Stimulated activated CD4-positive, alpha-beta T cell treated with anti-CD3 and anti-CD28 coated beads, Interleukin-12 subunit alpha, Interleukin-12 subunit beta, amount 100 ng/mL, for 48 hours (primary cell): Measurements from ENCODE around the gene NCOA3.

Experiments
- DNase-seq, 3 donors: peaks; one replicate each; pipeline ENCODE4 v3.0.0-alpha.2; 2020; ENCODE audit warnings: low read depth in 2 of 3, low spot score in 1 of 3

NCOA3 gene

GRCh38 chr20:47629907-47630306 is 128.2 kb downstream of the NCOA3 start:
- no peak for DNase-seq

DNA sequence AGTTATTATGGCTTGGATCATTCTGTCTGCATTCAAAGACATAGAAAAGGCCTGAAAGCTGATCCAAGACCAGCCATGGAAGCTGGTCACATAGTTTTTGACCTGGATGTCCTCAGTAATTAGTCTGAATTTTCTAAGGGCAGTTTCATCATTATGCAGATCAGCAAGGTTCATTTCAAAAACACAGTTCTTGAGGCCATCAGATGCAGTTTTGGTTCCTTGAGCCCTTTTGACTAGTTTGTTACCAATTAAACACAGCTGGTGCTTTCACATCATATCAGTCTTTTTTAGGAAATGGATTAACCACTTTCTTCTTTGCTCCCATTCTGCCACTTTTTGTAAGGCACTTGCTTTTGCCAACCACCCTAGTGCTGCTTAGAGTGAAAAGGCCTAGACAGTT is 129.4 kb downstream of the NCOA3 start:
- no peak for DNase-seq

DNA sequence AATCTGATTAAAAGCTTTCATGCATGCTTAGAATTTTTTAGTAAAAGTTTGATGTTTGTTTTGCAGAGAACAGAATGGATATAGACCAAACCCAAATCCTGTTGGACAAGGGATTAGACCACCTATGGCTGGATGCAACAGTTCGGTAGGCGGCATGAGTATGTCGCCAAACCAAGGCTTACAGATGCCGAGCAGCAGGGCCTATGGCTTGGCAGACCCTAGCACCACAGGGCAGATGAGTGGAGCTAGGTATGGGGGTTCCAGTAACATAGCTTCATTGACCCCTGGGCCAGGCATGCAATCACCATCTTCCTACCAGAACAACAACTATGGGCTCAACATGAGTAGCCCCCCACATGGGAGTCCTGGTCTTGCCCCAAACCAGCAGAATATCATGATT is 133.6 kb downstream of the NCOA3 start:
- DNase-seq, result no peak

DNA sequence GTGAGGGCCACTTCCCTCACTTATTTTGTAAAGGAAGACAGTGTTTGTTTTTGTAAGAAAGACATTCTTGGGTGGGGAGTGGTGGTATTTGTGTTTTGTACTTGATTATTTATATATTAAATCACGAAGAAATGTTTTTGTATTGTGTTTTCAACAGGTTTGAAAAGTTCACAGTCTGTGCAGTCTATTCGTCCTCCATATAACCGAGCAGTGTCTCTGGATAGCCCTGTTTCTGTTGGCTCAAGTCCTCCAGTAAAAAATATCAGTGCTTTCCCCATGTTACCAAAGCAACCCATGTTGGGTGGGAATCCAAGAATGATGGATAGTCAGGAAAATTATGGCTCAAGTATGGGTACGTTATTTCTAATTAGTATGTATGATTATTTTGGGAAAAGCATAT is 137.2 kb downstream of the NCOA3 start:
- DNase-seq, result no peak

DNA sequence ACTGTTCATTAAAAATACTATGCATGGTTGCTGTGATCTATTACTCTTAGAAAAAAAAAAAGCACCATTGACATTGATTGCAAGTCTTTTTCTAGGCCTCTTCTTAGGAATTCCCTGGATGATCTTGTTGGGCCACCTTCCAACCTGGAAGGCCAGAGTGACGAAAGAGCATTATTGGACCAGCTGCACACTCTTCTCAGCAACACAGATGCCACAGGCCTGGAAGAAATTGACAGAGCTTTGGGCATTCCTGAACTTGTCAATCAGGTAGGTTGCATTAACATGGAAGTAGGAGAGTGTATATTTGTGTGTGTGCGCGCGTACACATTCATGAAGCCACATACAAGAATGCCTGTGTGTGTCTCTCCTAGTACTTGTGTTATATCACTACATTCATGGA is 140.4 kb downstream of the NCOA3 start:
- DNase-seq, result no peak

GRCh38 chr20:47642624-47643023 is 140.9 kb downstream of the NCOA3 start:
- no peak for DNase-seq

GRCh38 chr20:47645632-47646031 is 143.9 kb downstream of the NCOA3 start:
- DNase-seq, result no peak

DNA sequence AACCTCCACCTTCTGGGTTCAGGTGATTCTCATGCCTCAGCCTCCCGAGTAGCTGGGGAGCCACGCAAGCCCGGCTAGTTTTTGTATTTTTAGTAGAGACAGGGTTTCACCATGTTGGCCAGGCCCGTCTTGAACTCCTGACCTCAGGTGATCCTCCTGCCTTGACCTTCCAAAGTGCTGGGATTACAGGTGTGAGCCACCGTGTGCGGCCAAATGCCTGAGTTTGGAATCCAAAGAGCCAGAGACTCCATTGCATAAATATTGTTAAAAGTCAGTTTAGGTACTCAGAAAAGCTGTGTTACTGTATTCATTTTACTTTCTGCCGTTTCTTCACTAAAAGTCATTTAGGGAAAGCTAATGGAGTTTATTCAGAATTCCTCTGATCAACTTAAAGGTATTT is 146.3 kb downstream of the NCOA3 start:
- DNase-seq, result no peak

GRCh38 chr20:47648943-47649342 is 147.3 kb downstream of the NCOA3 start:
- no peak for DNase-seq

- DNase-seq, result no peak
These were observed 150.6 kb downstream of the NCOA3 start for GRCh38 chr20:47652301-47652700.

GRCh38 chr20:47652794-47653193 is 151.1 kb downstream of the NCOA3 start:
- no peak for DNase-seq

DNA sequence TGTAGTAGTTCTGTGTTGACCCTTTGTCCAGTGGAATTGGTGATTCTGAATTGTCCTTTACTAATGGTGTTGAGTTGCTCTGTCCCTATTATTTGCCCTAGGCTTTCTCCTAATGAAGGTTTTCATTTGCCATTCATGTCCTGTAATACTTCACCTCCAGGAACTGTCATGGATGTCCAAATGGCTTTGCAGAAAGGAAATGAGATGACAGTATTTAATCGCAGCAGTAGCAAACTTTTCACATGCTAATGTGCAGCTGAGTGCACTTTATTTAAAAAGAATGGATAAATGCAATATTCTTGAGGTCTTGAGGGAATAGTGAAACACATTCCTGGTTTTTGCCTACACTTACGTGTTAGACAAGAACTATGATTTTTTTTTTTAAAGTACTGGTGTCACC is 152.2 kb downstream of the NCOA3 start:
- DNase-seq, result no peak

GRCh38 chr20:47654370-47654769 is 152.7 kb downstream of the NCOA3 start:
- no peak for DNase-seq

DNA sequence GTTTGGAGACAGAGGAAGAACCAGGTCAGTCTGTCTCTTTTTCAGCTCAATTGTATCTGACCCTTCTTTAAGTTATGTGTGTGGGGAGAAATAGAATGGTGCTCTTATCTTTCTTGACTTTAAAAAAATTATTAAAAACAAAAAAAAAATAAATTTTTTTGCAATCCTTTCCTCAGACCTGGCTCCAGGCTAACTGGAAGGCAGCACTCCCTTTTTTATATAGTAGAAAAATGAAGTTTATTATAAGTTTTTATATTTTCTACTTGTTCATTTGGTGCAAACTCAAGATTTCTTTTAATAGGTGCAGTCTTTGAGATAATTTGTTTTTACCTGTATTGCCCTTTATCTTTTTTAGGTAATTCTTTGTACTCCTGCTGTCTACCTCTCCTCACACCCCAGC is 153.9 kb downstream of the NCOA3 start:
- DNase-seq, result no peak

GRCh38 chr20:47656318-47656717 is 154.6 kb downstream of the NCOA3 start:
- DNase-seq, result no peak

- no peak for DNase-seq
These were observed 158.4 kb downstream of the NCOA3 start for GRCh38 chr20:47659904-47660601.

DNA sequence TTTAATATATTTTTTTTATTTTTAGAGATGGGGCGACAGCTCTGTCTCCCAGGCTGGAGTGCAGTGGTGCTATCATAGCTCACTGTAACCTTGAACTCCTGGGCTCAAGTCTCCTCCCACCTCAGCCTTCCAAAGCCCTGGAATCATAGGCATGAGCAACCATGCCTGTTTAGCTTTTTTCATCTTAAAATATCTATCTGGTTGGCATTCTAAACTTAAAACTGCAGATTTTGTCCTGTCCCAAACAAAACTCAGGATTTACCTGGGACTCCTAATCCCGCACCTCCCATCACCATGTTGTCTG is 158.9 kb downstream of the NCOA3 start:
- no peak for DNase-seq

- no peak for DNase-seq
These were observed 159.5 kb downstream of the NCOA3 start for GRCh38 chr20:47660983-47661700.

GRCh38 chr20:47661714-47662113 is 160.0 kb downstream of the NCOA3 start:
- DNase-seq, result no peak

GRCh38 chr20:47662483-47663353 is 161.0 kb downstream of the NCOA3 start:
- DNase-seq, result no peak

GRCh38 chr20:47663354-47664067 is 161.8 kb downstream of the NCOA3 start:
- DNase-seq, result peak; percentile 55 to 74 (median 62)

DNA sequence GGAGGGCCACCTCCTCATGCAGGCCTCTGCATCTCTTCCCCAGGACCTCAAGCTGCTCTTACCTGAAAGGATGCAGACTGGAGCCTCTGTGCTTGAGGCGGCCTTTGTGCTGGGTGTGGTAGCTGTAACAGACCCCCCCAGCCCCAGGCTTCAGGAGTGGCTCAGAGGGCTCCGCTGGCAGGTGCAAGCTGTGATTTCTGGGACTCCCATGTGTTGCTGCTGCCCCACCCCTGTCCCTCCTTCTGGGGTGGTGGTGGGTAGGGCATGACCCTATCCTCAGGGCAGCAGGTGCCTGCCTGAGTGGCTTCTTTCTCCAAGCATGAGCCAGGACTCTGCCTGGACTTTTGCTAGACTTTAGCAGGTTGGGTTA is 162.4 kb downstream of the NCOA3 start:
- DNase-seq, result no peak
